Measurements from ENCODE around the gene CORO7.

- TF ChIP-seq TAF1 (IDR thresholded peaks at IDR 0.05; ENCODE audit: borderline replicate concordance, insufficient read depth, low read length) (no peak), POLR2AphosphoS5 (IDR thresholded peaks at IDR 0.05; ENCODE audit: low read depth, low read length) (no peak), SIN3A (IDR thresholded peaks at IDR 0.05; ENCODE audit: borderline replicate concordance, insufficient read depth, low read length) (no peak), REST (IDR thresholded peaks at IDR 0.05; ENCODE audit: insufficient read depth in 1 of 2, low read depth in 2 of 2, low read length in 2 of 2) (no peak)
These were observed 106.5 kb downstream of the CORO7 start for GRCh38 chr16:4309833-4310266.

All from PFSK-1 (cell line).